RWPE2 (cell line): ENCODE measurements around the gene ALOX5.

Experiments
- ATAC-seq: fragments of 200-7000 bp; cut with Tn5 transposase; 3 replicates; pipeline ENCODE4 v1.9.1; 2021; ENCODE audit warnings: low read depth
- DNase-seq: peaks from one replicate; pipeline ENCODE4 v3.0.0-alpha.2; 2020; ENCODE audit warnings: low spot score
- H3K27ac ChIP-seq: fragments of 450-650 bp; 2 replicates; pipeline ENCODE4 v1.5.1; 2017; ENCODE audit warnings: mild to moderate bottlenecking; ENCODE audit not compliant: poor library complexity, severe bottlenecking
- H3K27me3 ChIP-seq: fragments of 250-450 bp; sonication (Bioruptor Pico); 2 replicates; pipeline ENCODE4 v1.5.1; 2021; ENCODE audit warnings: mild to moderate bottlenecking, moderate library complexity; ENCODE audit not compliant: insufficient read depth, poor library complexity, severe bottlenecking
- H3K36me3 ChIP-seq: fragments of 250-450 bp; sonication (Bioruptor Pico); 2 replicates; pipeline ENCODE4 v1.5.1; 2020; ENCODE audit warnings: low read depth, mild to moderate bottlenecking, moderate library complexity
- H3K4me1 ChIP-seq: fragments of 250-450 bp; sonication (Bioruptor Pico); 2 replicates; pipeline ENCODE4 v1.5.1; 2021; ENCODE audit warnings: mild to moderate bottlenecking, moderate library complexity; ENCODE audit not compliant: insufficient read depth, poor library complexity, severe bottlenecking
- H3K4me3 ChIP-seq: fragments of 250-450 bp; sonication (Bioruptor Pico); 2 replicates; pipeline ENCODE4 v1.5.1; 2021; ENCODE audit warnings: mild to moderate bottlenecking, moderate library complexity; ENCODE audit not compliant: severe bottlenecking
- H3K9me3 ChIP-seq: fragments of 250-450 bp; sonication (Bioruptor Pico); 2 replicates; pipeline ENCODE4 v1.5.1; 2021; ENCODE audit warnings: mild to moderate bottlenecking, moderate library complexity; ENCODE audit not compliant: severe bottlenecking
- TF ChIP-seq, protein P1 (sequence below): fragments of 450-650 bp; IDR thresholded peaks from one replicate; pipeline ENCODE4 v1.5.1; 2017; ENCODE audit warnings: mild to moderate bottlenecking, moderate library complexity; ENCODE audit not compliant: poor library complexity, severe bottlenecking

The ALOX5 gene

DNA sequence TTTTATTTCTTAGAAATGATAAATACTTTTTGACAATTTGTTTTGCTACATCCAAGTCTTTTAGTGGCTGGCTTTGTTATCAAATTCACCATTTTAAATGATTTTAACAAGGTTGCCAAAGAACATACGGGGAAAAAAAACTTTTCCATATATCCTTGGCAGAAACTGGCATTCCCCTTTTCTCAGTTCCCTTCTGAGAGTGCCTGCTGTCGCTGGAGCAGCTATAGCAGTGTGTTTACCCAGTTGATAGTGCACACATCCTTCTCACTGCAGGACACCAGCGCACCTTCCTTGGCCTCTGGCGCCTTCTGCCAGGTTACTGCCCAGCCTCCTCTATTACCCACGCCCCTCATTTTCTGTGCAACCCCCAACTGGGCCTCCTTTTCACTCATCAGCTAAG lies 94.1 kb downstream of the ALOX5 start:
- Histone ChIP-seq H3K27ac (no peak overlapping the region), H3K27me3 (no peaks in the 10 kb centered on the region), H3K9me3 (no peaks in the 10 kb centered on the region), H3K36me3 (no peaks in the 10 kb centered on the region), H3K4me1 (no peaks in the 10 kb centered on the region), H3K4me3 (no peak overlapping the region)
- TF ChIP-seq, protein P1, sequence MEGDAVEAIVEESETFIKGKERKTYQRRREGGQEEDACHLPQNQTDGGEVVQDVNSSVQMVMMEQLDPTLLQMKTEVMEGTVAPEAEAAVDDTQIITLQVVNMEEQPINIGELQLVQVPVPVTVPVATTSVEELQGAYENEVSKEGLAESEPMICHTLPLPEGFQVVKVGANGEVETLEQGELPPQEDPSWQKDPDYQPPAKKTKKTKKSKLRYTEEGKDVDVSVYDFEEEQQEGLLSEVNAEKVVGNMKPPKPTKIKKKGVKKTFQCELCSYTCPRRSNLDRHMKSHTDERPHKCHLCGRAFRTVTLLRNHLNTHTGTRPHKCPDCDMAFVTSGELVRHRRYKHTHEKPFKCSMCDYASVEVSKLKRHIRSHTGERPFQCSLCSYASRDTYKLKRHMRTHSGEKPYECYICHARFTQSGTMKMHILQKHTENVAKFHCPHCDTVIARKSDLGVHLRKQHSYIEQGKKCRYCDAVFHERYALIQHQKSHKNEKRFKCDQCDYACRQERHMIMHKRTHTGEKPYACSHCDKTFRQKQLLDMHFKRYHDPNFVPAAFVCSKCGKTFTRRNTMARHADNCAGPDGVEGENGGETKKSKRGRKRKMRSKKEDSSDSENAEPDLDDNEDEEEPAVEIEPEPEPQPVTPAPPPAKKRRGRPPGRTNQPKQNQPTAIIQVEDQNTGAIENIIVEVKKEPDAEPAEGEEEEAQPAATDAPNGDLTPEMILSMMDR, result no peak
- ATAC-seq (no peak), DNase-seq (no peak)

DNA sequence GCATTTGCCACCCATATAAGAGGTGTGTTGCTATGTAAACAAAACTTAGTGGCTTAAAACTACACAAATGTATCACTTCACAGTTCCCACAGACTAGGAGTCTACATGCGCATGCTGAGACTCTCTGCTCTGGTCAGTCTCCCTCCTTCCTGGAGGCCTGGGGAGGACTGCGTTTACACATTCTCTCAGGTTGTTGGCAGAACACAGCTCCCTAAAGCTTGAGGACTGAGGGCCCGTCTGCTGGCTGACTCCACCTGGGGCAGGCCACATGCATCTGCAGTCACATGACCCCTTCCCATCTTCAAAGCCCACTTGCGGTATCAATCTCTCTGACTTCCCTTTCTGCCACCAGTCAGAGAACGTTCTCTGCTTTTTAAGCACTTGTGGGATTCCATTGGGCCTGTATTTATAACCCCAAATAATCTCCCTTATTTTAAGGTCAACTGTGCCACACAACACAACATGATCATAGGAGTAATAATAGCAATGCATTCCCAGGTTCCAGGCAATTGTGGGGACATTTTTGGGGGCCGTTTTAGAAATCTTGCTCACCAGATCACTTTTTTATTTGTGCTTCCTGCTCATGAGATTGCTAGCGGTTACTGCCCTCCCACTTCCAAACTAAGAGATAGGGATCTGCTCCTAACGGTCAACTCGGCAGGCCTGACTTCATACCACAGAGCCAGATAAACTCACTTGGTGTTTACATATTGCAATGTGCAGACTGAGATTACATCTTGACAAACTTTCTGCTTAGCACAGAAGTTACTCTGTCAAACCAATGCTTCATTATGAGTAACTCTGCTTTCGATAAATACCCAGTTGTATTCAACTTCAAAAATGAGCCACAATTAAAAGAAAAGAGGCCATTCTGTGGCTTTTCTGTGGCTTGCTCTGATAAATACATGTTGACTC lies 96.3 kb downstream of the ALOX5 start:
- no peak overlapping the region for H3K4me3 ChIP-seq
- ATAC-seq, result no peak
- TF ChIP-seq, protein P1, result no peak
- no peak for DNase-seq
- no peaks in the 10 kb centered on the region for H3K4me1 ChIP-seq
- no peaks in the 10 kb centered on the region for H3K27me3 ChIP-seq
- no peak overlapping the region for H3K27ac ChIP-seq
- no peaks in the 10 kb centered on the region for H3K9me3 ChIP-seq
- no peaks in the 10 kb centered on the region for H3K36me3 ChIP-seq

DNA sequence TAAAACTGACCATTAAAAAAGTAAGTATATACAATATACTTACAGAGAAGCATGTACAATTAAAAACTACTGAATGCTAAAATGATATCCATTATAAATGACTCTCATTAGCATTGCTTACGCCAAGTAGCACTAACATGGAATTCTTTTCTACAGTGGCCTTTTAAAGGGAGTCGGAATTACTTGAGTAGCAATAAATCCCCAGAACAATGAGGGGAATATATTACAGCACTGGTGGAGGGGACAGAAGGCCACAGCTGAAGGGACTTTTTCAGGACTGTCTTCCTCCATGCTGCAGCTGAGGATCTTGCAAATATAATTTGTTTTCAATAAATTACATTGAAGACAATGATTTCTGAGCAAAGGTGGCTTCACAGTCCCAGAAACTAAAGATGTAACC lies 97.0 kb downstream of the ALOX5 start:
- Histone ChIP-seq H3K9me3 (no peaks in the 10 kb centered on the region), H3K36me3 (no peaks in the 10 kb centered on the region), H3K4me3 (no peak overlapping the region), H3K27me3 (no peaks in the 10 kb centered on the region), H3K4me1 (no peaks in the 10 kb centered on the region), H3K27ac (no peak overlapping the region)
- TF ChIP-seq, protein P1, result no peak
- no peak for DNase-seq
- ATAC-seq, result no peak

DNA sequence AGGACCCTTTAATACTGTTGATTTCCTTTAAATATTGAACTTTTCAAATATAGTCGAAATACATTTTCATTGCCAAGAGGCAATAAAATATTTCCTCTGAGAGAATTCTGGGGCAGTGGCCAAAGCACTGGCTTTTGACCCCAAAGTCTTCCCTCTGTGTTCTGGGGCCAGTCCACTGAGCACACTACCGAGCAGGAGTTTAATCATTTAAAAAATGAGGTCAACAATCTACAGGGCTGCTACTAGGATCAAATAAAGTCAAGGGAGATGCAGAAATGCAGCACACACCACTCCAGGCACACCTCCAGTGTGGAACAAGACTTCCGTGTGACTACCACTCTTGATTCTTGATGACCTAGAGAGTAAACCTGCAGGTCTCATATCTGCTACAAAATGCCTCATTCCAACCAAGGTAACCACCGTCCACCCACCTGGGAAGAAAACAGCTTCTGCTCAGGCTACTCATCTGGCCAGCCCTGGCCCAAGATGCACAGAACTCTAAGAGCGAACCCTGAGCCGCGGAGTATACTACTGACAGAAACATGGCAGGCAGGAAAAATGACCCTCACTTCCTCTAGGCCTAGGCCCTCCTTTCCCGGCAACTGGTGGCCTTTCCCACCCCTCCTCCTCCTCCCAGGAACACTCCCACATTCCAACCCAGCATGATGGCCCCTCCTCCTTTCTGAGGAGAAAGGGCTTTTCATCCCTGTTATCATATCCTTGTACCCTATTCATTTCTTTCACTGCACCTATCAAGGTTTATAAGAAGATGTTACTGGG lies 97.7 kb downstream of the ALOX5 start:
- TF ChIP-seq, protein P1, result no peak
- Histone ChIP-seq H3K4me1 (no peaks in the 10 kb centered on the region), H3K27ac (no peak overlapping the region), H3K36me3 (no peaks in the 10 kb centered on the region), H3K27me3 (no peaks in the 10 kb centered on the region), H3K4me3 (no peak overlapping the region), H3K9me3 (no peaks in the 10 kb centered on the region)
- DNase-seq (no peak), ATAC-seq (no peak)
